A549 (cell line): ENCODE measurements around the gene CD151. TPM values are rescaled to one million over a fixed set of nuclear protein-coding genes. Genes with fewer than 3 reads are reported as not detected.

ENCODE experiments used
- ATAC-seq, 2 experiments: fragments of 200-7000 bp in 1 of 2; fragments of >200 bp in 1 of 2; cut with Nextera tagmentation in 1 of 2; cut with Tn5 transposase in 1 of 2; 3 replicates each; pipeline versions ENCODE4 v1.8.0 to v1.9.1; 2018 to 2020; ENCODE audit warnings: mild to moderate bottlenecking in 1 of 2, moderate library complexity in 1 of 2
- CTCF ChIA-PET: fragments of 300-600 bp; sonication (Branson Sonifier 250); formaldehyde crosslinking; extraction: SDS; loops from one replicate; lab custom pipeline; 2021; ENCODE audit warnings: antibody characterized with exemption, inconsistent platforms; lab: Yijun Ruan, JAX
- POLR2A ChIA-PET: fragments of 350-600 bp; formaldehyde crosslinking; extraction: SDS; loops from one replicate; lab custom pipeline; 2021; ENCODE audit warnings: antibody characterized with exemption, inconsistent platforms; lab: Yijun Ruan, JAX
- DNase-seq, 2 experiments: peaks; one replicate each; pipeline versions ENCODE4 v3.0.0 to v3.0.0-alpha.2; 2011 to 2016; ENCODE audit warnings: low read depth in 1 of 2, low spot score in 1 of 2
- FAIRE-seq: peaks from 2 replicates; lab custom pipeline; 2011; peaks lifted over from hg19 to GRCh38; lab: Jason Lieb, UNC
- H3K27ac ChIP-seq, 2 experiments: fragments of >200 bp; sonication (Bioruptor Twin); formaldehyde crosslinking; 3 replicates each; pipeline ENCODE4 v1.5.1; 2016 to 2017
- H3K4me1 ChIP-seq: fragments of >200 bp; sonication (Bioruptor Twin); formaldehyde crosslinking; 3 replicates; pipeline ENCODE4 v1.6.1; 2016
- H3K4me2 ChIP-seq: fragments of >200 bp; sonication (Bioruptor Twin); formaldehyde crosslinking; 3 replicates; pipeline ENCODE4 v1.6.1; 2016
- H3K4me3 ChIP-seq: fragments of >200 bp; sonication (Bioruptor Twin); formaldehyde crosslinking; 3 replicates; pipeline ENCODE4 v1.5.1; 2016
- H3K9me3 ChIP-seq: fragments of >200 bp; sonication (Bioruptor Twin); formaldehyde crosslinking; 3 replicates; pipeline ENCODE4 v1.6.1; 2016
- CEBPB ChIP-seq, 2 experiments: fragments of >200 bp in 1 of 2; sonication (Bioruptor Twin) in 1 of 2; formaldehyde crosslinking in 1 of 2; IDR thresholded peaks; 2 replicates each; pipeline ENCODE4 v1.6.1; 2012 to 2016
- CHD2 ChIP-seq: fragments of 150-350 bp; IDR thresholded peaks from 2 replicates; pipeline ENCODE4 v1.6.1; 2014; ENCODE audit warnings: low read length; ENCODE audit not compliant: partially characterized antibody
- CHD4 ChIP-seq: fragments of 200-600 bp; sonication (generic); IDR thresholded peaks from 2 replicates; pipeline ENCODE4 v1.6.1; 2016; ENCODE audit warnings: antibody characterized with exemption, mild to moderate bottlenecking, borderline replicate concordance
- EHF ChIP-seq: fragments of 250-450 bp; sonication (Bioruptor Pico); IDR thresholded peaks from 2 replicates; pipeline ENCODE4 v1.5.0; 2020; ENCODE audit warnings: mild to moderate bottlenecking
- EHMT2 ChIP-seq: fragments of 200-600 bp; sonication (generic); IDR thresholded peaks from 2 replicates; pipeline ENCODE4 v1.6.1; 2016; ENCODE audit warnings: antibody characterized with exemption, low read depth, mild to moderate bottlenecking, moderate library complexity
- ELK1 ChIP-seq: fragments of 150-350 bp; IDR thresholded peaks from 2 replicates; pipeline ENCODE4 v1.6.1; 2014; ENCODE audit warnings: low read depth, mild to moderate bottlenecking, low read length
- EP300 ChIP-seq, 2 experiments: fragments of >200 bp; sonication (Bioruptor Twin); formaldehyde crosslinking; IDR thresholded peaks; 2 replicates in 1 of 2; 3 replicates in 1 of 2; pipeline ENCODE4 v1.6.1; 2016 to 2017
- FOSB ChIP-seq: fragments of 250-450 bp; sonication (Bioruptor Pico); IDR thresholded peaks from 2 replicates; pipeline ENCODE4 v1.5.0; 2020; ENCODE audit warnings: mild to moderate bottlenecking, moderate library complexity
- FOSL2 ChIP-seq, 2 experiments: fragments of 450-650 bp in 1 of 2; fragments of >200 bp in 1 of 2; sonication (Bioruptor Twin) in 1 of 2; formaldehyde crosslinking; IDR thresholded peaks; 2 replicates each; pipeline versions ENCODE4 v1.5.0 to v1.6.1; 2016 to 2020; ENCODE audit warnings: mild to moderate bottlenecking in 1 of 2, moderate library complexity in 1 of 2
- FOXS1 ChIP-seq: fragments of 250-450 bp; sonication (Bioruptor Pico); IDR thresholded peaks from 2 replicates; pipeline ENCODE4 v1.5.0; 2020; ENCODE audit warnings: mild to moderate bottlenecking, moderate library complexity
- HEYL ChIP-seq: fragments of 250-450 bp; sonication (Bioruptor Pico); IDR thresholded peaks from 2 replicates; pipeline ENCODE4 v1.8.0; 2021; ENCODE audit warnings: mild to moderate bottlenecking, moderate library complexity
- JUNB ChIP-seq: fragments of >200 bp; sonication (Bioruptor Twin); formaldehyde crosslinking; IDR thresholded peaks from 2 replicates; pipeline ENCODE4 v1.6.1; 2016
- MAX ChIP-seq: IDR thresholded peaks from 2 replicates; pipeline ENCODE4 v1.6.1; 2012
- NPAS2 ChIP-seq: fragments of 250-450 bp; sonication (Bioruptor Pico); IDR thresholded peaks from 2 replicates; pipeline ENCODE4 v1.8.0; 2022; ENCODE audit warnings: mild to moderate bottlenecking, moderate library complexity, borderline replicate concordance
- POLR2AphosphoS2 ChIP-seq: conservative IDR thresholded peaks from 2 replicates; pipeline ENCODE4 v1.6.1; 2012; ENCODE audit warnings: low read length, improper control_type of control experiment, inconsistent platforms
- RAD21 ChIP-seq, 2 experiments: fragments of >200 bp in 1 of 2; sonication (Bioruptor Twin) in 1 of 2; formaldehyde crosslinking in 1 of 2; IDR thresholded peaks in 1 of 2; conservative IDR thresholded peaks in 1 of 2; 2 replicates in 1 of 2; 3 replicates in 1 of 2; pipeline ENCODE4 v1.6.1; 2012 to 2018; ENCODE audit warnings: inconsistent platforms in 1 of 2
- RARB ChIP-seq: fragments of 250-450 bp; sonication (Bioruptor Pico); IDR thresholded peaks from 2 replicates; pipeline ENCODE4 v1.8.0; 2021; ENCODE audit warnings: mild to moderate bottlenecking, moderate library complexity
- RCOR1 ChIP-seq: fragments of 150-350 bp; IDR thresholded peaks from 2 replicates; pipeline ENCODE4 v1.6.1; 2014; ENCODE audit warnings: antibody characterized with exemption, low read length, low read depth
- RFX5 ChIP-seq: fragments of 450-650 bp; IDR thresholded peaks from 2 replicates; pipeline ENCODE4 v1.7.1; 2014; ENCODE audit warnings: antibody characterized with exemption, mild to moderate bottlenecking, moderate library complexity
- ZC3H11A ChIP-seq: fragments of 450-650 bp; IDR thresholded peaks from 2 replicates; pipeline ENCODE4 v1.6.1; 2014; ENCODE audit warnings: antibody characterized with exemption, mild to moderate bottlenecking
- WGBS: methylation state at CpG from one replicate; pipeline ENCODE4 v1.1.6; 2017; ENCODE audit errors: missing lambda C conversion rate; 5-methylcytosine and 5-hydroxymethylcytosine counted together
- polyA plus RNA-seq, 4 experiments: library from polyadenylated mRNA; depleted of rRNA in 3 of 4; stranded (reverse); fragments of >200 nt; fragmentation: RNase III in 1 of 4; extraction: RNeasy Plus Mini Kit Qiagen cat#74134 plus additional on column Dnase treatment in 1 of 4; gene quantifications; 2 replicates in 3 of 4; 3 replicates in 1 of 4; pipeline ENCODE4 v1.2.3, GENCODE V29; 2011 to 2017

CD151 gene
- polyA plus RNA-seq, 2 of the 4 experiments (the other 2 are of a cell fraction), result 409 to 701 TPM

- Histone ChIP-seq H3K9me3 (no peaks in the 10 kb centered on the region), H3K4me1 (peaks cover 22% of the 10 kb centered on the region), H3K4me2 (no peak overlapping the region), H3K4me3 (no peak overlapping the region), H3K27ac (no peak overlapping the region)
- no peak for FAIRE-seq
- WGBS, result 94% methylated on average over 11 of the region's 20 CpGs
- ChIA-PET CTCF (interaction anchor here (1.0 kb wide), 2 partner anchors 11 to 36 kb away, joined by 3 read pairs; partner anchors contain the start of gene CEND1), POLR2A (no interaction called here)
- ATAC-seq, result no peak
- TF ChIP-seq RARB (CRISPR knock-in tag) (no peak), RCOR1 (no peak), CHD2 (no peak), JUNB (no peak), FOXS1 (CRISPR knock-in tag) (no peak), HEYL (CRISPR knock-in tag) (no peak), NPAS2 (CRISPR knock-in tag) (no peak), RAD21 (conservative IDR thresholded peaks at IDR 0.05 in 1 of 2, IDR thresholded peaks at IDR 0.05 in 1 of 2) (no peak), CHD4 (no peak)
- DNase-seq, result no peak
Observed at GRCh38 chr11:801097-801780, 31.5 kb upstream of the CD151 start.

- TF ChIP-seq EP300 (IDR thresholded peaks at IDR 0.05) (no peak), FOXS1 (CRISPR knock-in tag) (no peak), FOSB (CRISPR knock-in tag) (no peak), CEBPB (IDR thresholded peaks at IDR 0.05) (no peak), FOSL2 (IDR thresholded peaks at IDR 0.05) (no peak), FOSL2 (CRISPR knock-in tag; IDR thresholded peaks at IDR 0.05) (no peak), ZC3H11A (no peak)
- CTCF ChIA-PET, result interaction anchor here (0.6 to 1.1 kb wide), 4 partner anchors 9 to 248 kb away, joined by 3 to 4 read pairs (median 3); no protein-coding TSS in a partner anchor
- Histone ChIP-seq H3K4me2 (no peak overlapping the region), H3K4me3 (no peak overlapping the region), H3K4me1 (peaks cover 14% of the 10 kb centered on the region), H3K27ac (no peak overlapping the region), H3K9me3 (no peaks in the 10 kb centered on the region)
- 97% methylated on average over 19 of the region's 21 CpGs for WGBS
- ATAC-seq (no peak), DNase-seq (no peak), FAIRE-seq (no peak)
- POLR2A ChIA-PET, result no interaction called here
Observed at GRCh38 chr11:802018-802617, 30.6 kb upstream of the CD151 start.

GRCh38 chr11:802693-803466 is 29.9 kb upstream of the CD151 start:
- no peaks in the 10 kb centered on the region for H3K9me3 ChIP-seq
- DNase-seq, result no peak
- 82% methylated on average over 23 of the region's 28 CpGs for WGBS
- peaks cover 15% of the 10 kb centered on the region; the same call in 2 of the 3 replicates for H3K4me1 ChIP-seq
- FAIRE-seq, result no peak
- CTCF ChIA-PET, result interaction anchor here (0.6 to 1.4 kb wide), 5 partner anchors 10 to 248 kb away, joined by 3 to 4 read pairs (median 3); no protein-coding TSS in a partner anchor
- no peak overlapping the region for H3K4me3 ChIP-seq
- POLR2A ChIA-PET, result interaction anchor here (2.0 kb wide), 1 partner anchor 17 kb away, joined by 9 read pairs; no protein-coding TSS in a partner anchor
- no peak overlapping the region for H3K27ac ChIP-seq
- TF ChIP-seq RAD21 (conservative IDR thresholded peaks at IDR 0.05 in 1 of 2, IDR thresholded peaks at IDR 0.05 in 1 of 2) (no peak), ZC3H11A (no peak), MAX (no peak), ELK1 (no peak), POLR2AphosphoS2 (no peak), EHF (CRISPR knock-in tag) (no peak), RFX5 (no peak), EHMT2 (no peak)
- ATAC-seq, result no peak
- no peak overlapping the region for H3K4me2 ChIP-seq
